H1 (cell line): Measurements from ENCODE around the gene CLEC2D. TPM values are rescaled to one million over a fixed set of nuclear protein-coding genes. Genes with fewer than 3 reads are reported as not detected.

Experiments used
- CTCF ChIA-PET: fragments of 300-600 bp; sonication (Branson Sonifier 250); formaldehyde crosslinking; loops from one replicate; lab custom pipeline; 2021; ENCODE audit not compliant: partially characterized antibody; lab: Charles Lee
- POLR2A ChIA-PET: fragments of 300-600 bp; sonication (Branson Sonifier 250); formaldehyde crosslinking; loops from one replicate; lab custom pipeline; 2021; ENCODE audit warnings: inconsistent platforms; ENCODE audit not compliant: partially characterized antibody; lab: Charles Lee
- DNase-seq, 2 experiments: peaks; one replicate each; pipeline versions ENCODE4 v3.0.0 to v3.0.0-alpha.2; 2010 to 2022; ENCODE audit warnings: low spot score in 2 of 2, low read depth in 1 of 2, mixed read lengths in 1 of 2
- FAIRE-seq: peaks from 2 replicates; lab custom pipeline; 2011; peaks lifted over from hg19 to GRCh38; lab: Jason Lieb, UNC
- H2AFZ ChIP-seq: 2 replicates; pipeline ENCODE4 v1.8.1; 2012; ENCODE audit warnings: low read length, inconsistent platforms
- H2AK5ac ChIP-seq: 2 replicates; pipeline ENCODE4 v1.6.1; 2013; ENCODE audit warnings: low read depth, low read length
- H2BK120ac ChIP-seq: replicated peaks from 2 replicates; pipeline ENCODE3; 2013; ENCODE audit warnings: low read depth, low read length, inconsistent platforms
- H2BK12ac ChIP-seq: 2 replicates; pipeline ENCODE4 v1.6.1; 2013; ENCODE audit warnings: low read depth, low read length
- H2BK15ac ChIP-seq: 2 replicates; pipeline ENCODE4 v1.6.1; 2013; ENCODE audit warnings: low read length
- H2BK20ac ChIP-seq: 2 replicates; pipeline ENCODE4 v1.6.1; 2013; ENCODE audit warnings: low read length
- H2BK5ac ChIP-seq: 2 replicates; pipeline ENCODE4 v1.6.1; 2013; ENCODE audit warnings: low read depth, low read length
- H3K14ac ChIP-seq: 2 replicates; pipeline ENCODE4 v1.6.1; 2013; ENCODE audit warnings: inconsistent platforms; ENCODE audit not compliant: insufficient read length
- H3K18ac ChIP-seq: 2 replicates; pipeline ENCODE4 v1.6.1; 2013; ENCODE audit warnings: low read length; ENCODE audit errors: extremely low read depth
- H3K23ac ChIP-seq: 2 replicates; pipeline ENCODE4 v1.6.1; 2013; ENCODE audit warnings: inconsistent platforms; ENCODE audit not compliant: insufficient read length
- H3K23me2 ChIP-seq: 2 replicates; pipeline ENCODE4 v1.6.1; 2013; ENCODE audit warnings: low read depth, low read length
- H3K27ac ChIP-seq: 2 replicates; pipeline ENCODE4 v1.6.1; 2011; ENCODE audit warnings: low read depth, low read length, inconsistent platforms
- H3K27me3 ChIP-seq, 4 experiments: replicated peaks in 1 of 4; 1 replicate in 1 of 4; 2 replicates in 3 of 4; pipeline versions ENCODE4 v1.6.1 to v1.8.1; 2011 to 2013; ENCODE audit warnings: low read length in 3 of 4, mild to moderate bottlenecking in 3 of 4, inconsistent platforms in 2 of 4, mixed read lengths in 2 of 4, moderate library complexity in 1 of 4; ENCODE audit not compliant: control insufficient read depth in 3 of 4, insufficient read depth in 3 of 4; ENCODE audit errors: extremely low read depth in 1 of 4
- H3K36me3 ChIP-seq, 4 experiments: 2 replicates each; pipeline versions ENCODE4 v1.6.1 to v1.8.1; 2011 to 2013; ENCODE audit warnings: mild to moderate bottlenecking in 4 of 4, low read length in 3 of 4, moderate library complexity in 2 of 4, control low read depth in 1 of 4, inconsistent platforms in 1 of 4; ENCODE audit not compliant: insufficient read depth in 4 of 4, control insufficient read depth in 2 of 4
- H3K4ac ChIP-seq: replicated peaks from 2 replicates; pipeline ENCODE3; 2013; ENCODE audit warnings: low read length, low read depth, mixed read lengths, inconsistent platforms; ENCODE audit not compliant: insufficient read length
- H3K4me1 ChIP-seq, 4 experiments: replicated peaks in 1 of 4; 1 replicate in 1 of 4; 2 replicates in 3 of 4; pipeline versions ENCODE4 v1.6.1 to v1.8.1; 2011 to 2013; ENCODE audit warnings: low read length in 3 of 4, inconsistent platforms in 2 of 4, mixed read lengths in 1 of 4; ENCODE audit not compliant: insufficient read depth in 4 of 4, control insufficient read depth in 3 of 4
- H3K4me2 ChIP-seq, 2 experiments: 2 replicates each; pipeline versions ENCODE4 v1.6.1 to v1.8.1; 2011 to 2013; ENCODE audit warnings: low read depth in 2 of 2, low read length in 2 of 2, control low read depth in 1 of 2, inconsistent platforms in 1 of 2, mild to moderate bottlenecking in 1 of 2; ENCODE audit not compliant: insufficient read depth in 1 of 2
- H3K4me3 ChIP-seq, 4 experiments: fragments of 200-600, 300-600 bp in 1 of 4; sonication (generic), shearing (Covaris generic), sonication (Bioruptor Twin) in 1 of 4; 2 replicates each; pipeline versions ENCODE4 v1.5.1 to v1.8.1; 2011 to 2016; ENCODE audit warnings: low read length in 4 of 4, low read depth in 3 of 4, control low read depth in 2 of 4, inconsistent platforms in 2 of 4, mild to moderate bottlenecking in 2 of 4, mixed read lengths in 1 of 4, moderate library complexity in 1 of 4; ENCODE audit not compliant: insufficient read depth in 2 of 4; ENCODE audit errors: extremely low read depth in 1 of 4
- H3K56ac ChIP-seq: replicated peaks from 2 replicates; pipeline ENCODE3; 2013; ENCODE audit warnings: low read depth, mild to moderate bottlenecking, mixed read lengths, low read length, inconsistent platforms; ENCODE audit not compliant: insufficient read length
- H3K79me1 ChIP-seq: 2 replicates; pipeline ENCODE4 v1.6.1; 2013; ENCODE audit warnings: low read depth, low read length, control low read depth
- H3K79me2 ChIP-seq, 2 experiments: 2 replicates each; pipeline versions ENCODE4 v1.6.1 to v1.8.1; 2012 to 2013; ENCODE audit warnings: low read length in 2 of 2, mild to moderate bottlenecking in 2 of 2, inconsistent platforms in 1 of 2; ENCODE audit not compliant: insufficient read depth in 2 of 2, control insufficient read depth in 1 of 2
- H3K9ac ChIP-seq, 4 experiments: replicated peaks in 1 of 4; 1 replicate in 1 of 4; 2 replicates in 3 of 4; pipeline versions ENCODE4 v1.6.1 to v1.8.1; 2011 to 2013; ENCODE audit warnings: low read depth in 3 of 4, low read length in 3 of 4, control low read depth in 2 of 4, mild to moderate bottlenecking in 2 of 4, moderate library complexity in 2 of 4, inconsistent platforms in 1 of 4; ENCODE audit errors: extremely low read depth in 1 of 4
- H3K9me3 ChIP-seq, 2 experiments: 2 replicates each; pipeline versions ENCODE4 v1.6.1 to v1.8.1; 2012 to 2013; ENCODE audit warnings: mild to moderate bottlenecking in 2 of 2, moderate library complexity in 2 of 2, control low read depth in 1 of 2, inconsistent platforms in 1 of 2, low read depth in 1 of 2, low read length in 1 of 2, mixed read lengths in 1 of 2; ENCODE audit not compliant: insufficient read depth in 2 of 2
- H4K20me1 ChIP-seq, 2 experiments: replicated peaks in 1 of 2; 2 replicates each; pipeline versions ENCODE3 to v1.8.1; 2011 to 2013; ENCODE audit warnings: inconsistent platforms in 2 of 2, low read length in 2 of 2, mild to moderate bottlenecking in 1 of 2; ENCODE audit not compliant: insufficient read depth in 2 of 2, control insufficient read depth in 1 of 2
- H4K5ac ChIP-seq: 2 replicates; pipeline ENCODE4 v1.6.1; 2013; ENCODE audit warnings: low read length, low read depth, mixed read lengths, inconsistent platforms; ENCODE audit not compliant: insufficient read length
- H4K8ac ChIP-seq: 2 replicates; pipeline ENCODE4 v1.8.0; 2013; ENCODE audit warnings: mild to moderate bottlenecking, moderate library complexity, low read length, inconsistent platforms; ENCODE audit not compliant: insufficient read depth; ENCODE audit errors: extremely low read depth
- H4K91ac ChIP-seq: replicated peaks from 2 replicates; pipeline ENCODE3; 2013; ENCODE audit warnings: low read length, mixed read lengths, inconsistent platforms; ENCODE audit not compliant: insufficient read length
- BCL11A ChIP-seq, 2 experiments: IDR thresholded peaks; one replicate each; pipeline ENCODE4 v1.6.1; 2011; ENCODE audit warnings: low read depth in 2 of 2, low read length in 2 of 2, mild to moderate bottlenecking in 2 of 2
- CHD1 ChIP-seq: IDR thresholded peaks from 2 replicates; pipeline ENCODE4 v1.6.1; 2012; ENCODE audit warnings: low read depth, low read length, improper control_type of control experiment
- CREB1 ChIP-seq: IDR thresholded peaks from 2 replicates; pipeline ENCODE4 v1.6.1; 2012; ENCODE audit warnings: inconsistent platforms
- EGR1 ChIP-seq: IDR thresholded peaks from 2 replicates; pipeline ENCODE4 v1.6.1; 2011; ENCODE audit warnings: low read depth, low read length, borderline replicate concordance
- EZH2 ChIP-seq: fragments of 200-600 bp; sonication (generic); IDR thresholded peaks from 2 replicates; pipeline ENCODE4 v1.7.1; 2012; ENCODE audit warnings: low read depth, mild to moderate bottlenecking, moderate library complexity, low read length, inconsistent platforms; ENCODE audit not compliant: severe bottlenecking
- FOSL1 ChIP-seq: IDR thresholded peaks from 2 replicates; pipeline ENCODE4 v1.6.1; 2011; ENCODE audit warnings: mild to moderate bottlenecking, low read depth, low read length, moderate library complexity; ENCODE audit not compliant: insufficient read depth
- GABPA ChIP-seq: IDR thresholded peaks from 2 replicates; pipeline ENCODE4 v1.6.1; 2011; ENCODE audit warnings: mild to moderate bottlenecking, low read length, moderate library complexity, borderline replicate concordance; ENCODE audit not compliant: insufficient read depth
- MAFK ChIP-seq: IDR thresholded peaks from 2 replicates; pipeline ENCODE4 v1.6.1; 2012; ENCODE audit warnings: low read depth, mild to moderate bottlenecking, improper control_type of control experiment, low read length
- NANOG ChIP-seq: IDR thresholded peaks from 2 replicates; pipeline ENCODE4 v1.6.1; 2011; ENCODE audit warnings: low read length, low read depth, mild to moderate bottlenecking, inconsistent platforms; ENCODE audit not compliant: insufficient read depth, poor library complexity, severe bottlenecking
- RFX5 ChIP-seq: IDR thresholded peaks from 2 replicates; pipeline ENCODE4 v1.6.1; 2011; ENCODE audit warnings: low read depth, low read length, improper control_type of control experiment, borderline replicate concordance
- SAP30 ChIP-seq: fragments of 300-600 bp; sonication (generic); IDR thresholded peaks from 2 replicates; pipeline ENCODE4 v1.7.1; 2012; ENCODE audit warnings: low read length, moderate library complexity, mild to moderate bottlenecking, inconsistent platforms; ENCODE audit not compliant: insufficient read depth, insufficient replicate concordance
- TBP ChIP-seq: IDR thresholded peaks from 2 replicates; pipeline ENCODE4 v1.6.1; 2011; ENCODE audit warnings: low read depth, low read length, improper control_type of control experiment
- USF2 ChIP-seq: IDR thresholded peaks from 2 replicates; pipeline ENCODE4 v1.6.1; 2011; ENCODE audit warnings: low read length, improper control_type of control experiment
- ZNF274 ChIP-seq: IDR thresholded peaks from 2 replicates; pipeline ENCODE4 v1.7.0; 2012; ENCODE audit warnings: low read length, borderline replicate concordance; ENCODE audit errors: extremely low read depth
- WGBS, 2 experiments: shearing (Covaris generic) in 1 of 2; methylation state at CpG; one replicate each; pipeline versions ENCODE4 v1.1.6 to v1.1.7; 2013 to 2015; ENCODE audit warnings: low lambda C conversion rate in 2 of 2, mixed read lengths in 2 of 2, inconsistent platforms in 1 of 2, low coverage in 1 of 2, missing lambda C conversion rate in 1 of 2; ENCODE audit not compliant: insufficient replicate concordance in 2 of 2, insufficient coverage in 1 of 2, insufficient read length in 1 of 2; ENCODE audit errors: extremely low coverage in 1 of 2, missing lambda C conversion rate in 1 of 2; 5-methylcytosine and 5-hydroxymethylcytosine counted together
- polyA plus RNA-seq, 7 experiments: library from polyadenylated mRNA; depleted of rRNA in 3 of 7; stranded (reverse) in 5 of 7; unstranded in 2 of 7; fragments of >200 nt in 5 of 7; fragments of 200-250 nt in 2 of 7; gene quantifications; 1 replicate in 5 of 7; 2 replicates in 1 of 7; 4 replicates in 1 of 7; pipeline versions ENCODE4 v1.2.1 to v1.2.3, GENCODE V29; 2011 to 2013; ENCODE audit warnings: missing spikeins in 2 of 7, mixed read lengths in 2 of 7
- total RNA-seq: library from RNA; stranded (reverse); fragmentation: NEBNext Ultra II Directional; extraction: Animal tissue kit (Norgen Biotek cat#: 25700); gene quantifications from 2 replicates; pipeline ENCODE4 v1.2.1, GENCODE V29; 2021

CLEC2D gene
- total and polyA plus RNA-seq, 2 of the 8 experiments (the other 6 are each of a cell fraction or from before 2014, with no cell fraction given): 4.2 to 6.2 TPM

- H3K79me2 ChIP-seq: no peaks in the 10 kb centered on the region
- no peaks in the 10 kb centered on the region for H3K36me3 ChIP-seq
- H3K18ac ChIP-seq: no peak overlapping the region
- no peaks in the 10 kb centered on the region for H4K20me1 ChIP-seq
- no peak overlapping the region for H2BK12ac ChIP-seq
- POLR2A ChIA-PET: no interaction called here
- H3K4me2 ChIP-seq: no peak overlapping the region
- 94% methylated on average over 1 of the region's 1 CpG; no CpG with 5 or more reads in 1 of the 2 experiments for WGBS, 2 experiments
- no peak overlapping the region for H3K27ac ChIP-seq
- H2BK5ac ChIP-seq: no peak overlapping the region
- H2AK5ac ChIP-seq: no peak overlapping the region
- H3K27me3 ChIP-seq: no peaks in the 10 kb centered on the region
- H2BK15ac ChIP-seq: no peak overlapping the region
- no peak overlapping the region for H2AFZ ChIP-seq
- no peak overlapping the region for H3K56ac ChIP-seq
- no peak overlapping the region for H4K91ac ChIP-seq
- H4K5ac ChIP-seq: no peak overlapping the region
- H3K23ac ChIP-seq: no peak overlapping the region
- no peak overlapping the region for H2BK120ac ChIP-seq
- H2BK20ac ChIP-seq: no peak overlapping the region
- no peaks in the 10 kb centered on the region for H3K4me1 ChIP-seq
- no peaks in the 10 kb centered on the region for H3K9me3 ChIP-seq
- no peak overlapping the region for H3K9ac ChIP-seq
- H3K14ac ChIP-seq: no peak overlapping the region
- DNase-seq (no peak), FAIRE-seq (no peak)
- CTCF ChIA-PET: no interaction called here
- no peak overlapping the region for H3K4ac ChIP-seq
- H4K8ac ChIP-seq: no peak overlapping the region
- no peak overlapping the region for H3K4me3 ChIP-seq
- no peaks in the 10 kb centered on the region for H3K23me2 ChIP-seq
- H3K79me1 ChIP-seq: no peaks in the 10 kb centered on the region
- TF ChIP-seq EGR1 (no peak), GABPA (no peak), TBP (no peak), MAFK (no peak), CHD1 (no peak), NANOG (no peak), SAP30 (no peak), CREB1 (no peak), USF2 (no peak), RFX5 (no peak), BCL11A (IDR thresholded peaks at IDR 0.05; ENCODE audit: low read depth in 2 of 2, low read length in 2 of 2) (no peak), ZNF274 (no peak), EZH2 (no peak), FOSL1 (no peak)
Measured at GRCh38 chr12:9727813-9728212, 58.3 kb downstream of the CLEC2D start.
